K562 (cell line): Measurements from ENCODE around the gene TBC1D1. TPM values are rescaled to one million over a fixed set of nuclear protein-coding genes. Genes with fewer than 3 reads are reported as not detected.

Experiments used
- ATAC-seq: fragments of 200-7000 bp; cut with Tn5 transposase; 3 replicates; pipeline ENCODE4 v1.9.1; 2020; ENCODE audit warnings: moderate library complexity
- BruUV-seq: library from RNA; stranded (reverse); fragments of 400-500 nt; replicated peaks from 2 replicates; lab custom pipeline; 2021; lab: Mats Ljungman, UMichigan
- CTCF ChIA-PET: fragments of 300-600 bp; formaldehyde crosslinking; extraction: SDS; loops from one replicate; lab custom pipeline; 2021; ENCODE audit warnings: low intra/inter-chr PET ratio; lab: Yijun Ruan, JAX
- POLR2A ChIA-PET: fragments of 300-600, 350-650 bp; sonication (Branson Sonifier 250); formaldehyde crosslinking; extraction: SDS; loops from one replicate; lab custom pipeline; 2021; ENCODE audit warnings: antibody characterized with exemption, inconsistent platforms; lab: Yijun Ruan, JAX
- DNase-seq, 4 experiments: peaks; one replicate each; pipeline versions ENCODE4 v3.0.0 to v3.0.0-alpha.2; 2011 to 2018; ENCODE audit warnings: low spot score in 3 of 4, mixed read lengths in 3 of 4; ENCODE audit errors: extremely low read depth in 1 of 4
- FAIRE-seq: peaks from 2 replicates; lab custom pipeline; 2011; peaks lifted over from hg19 to GRCh38; lab: Jason Lieb, UNC
- H2AFZ ChIP-seq: 2 replicates; pipeline ENCODE4 v1.6.0; 2011; ENCODE audit warnings: low read depth, low read length, control low read depth, inconsistent platforms
- H3K27ac ChIP-seq: fragments of 200-600 bp; 3 replicates; pipeline ENCODE4 v1.8.0; 2011; ENCODE audit warnings: low read depth, mild to moderate bottlenecking, control low read depth, inconsistent platforms, low read length, moderate library complexity, mixed read lengths; ENCODE audit errors: extremely low read depth
- H3K27me3 ChIP-seq, 2 experiments: fragments of 300-600 bp in 1 of 2; 2 replicates in 1 of 2; 3 replicates in 1 of 2; pipeline versions ENCODE4 v1.6.0 to v1.8.0; 2011; ENCODE audit warnings: inconsistent platforms in 2 of 2, low read length in 2 of 2, mild to moderate bottlenecking in 1 of 2, mixed read lengths in 1 of 2, moderate library complexity in 1 of 2; ENCODE audit not compliant: control insufficient read depth in 2 of 2, insufficient read depth in 2 of 2
- H3K36me3 ChIP-seq: fragments of 300-600 bp; 3 replicates; pipeline ENCODE4 v1.8.0; 2011; ENCODE audit warnings: mild to moderate bottlenecking, low read length, inconsistent platforms; ENCODE audit not compliant: control insufficient read depth, insufficient read depth
- H3K4me1 ChIP-seq, 2 experiments: fragments of 200-600 bp in 1 of 2; replicated peaks in 1 of 2; 2 replicates in 1 of 2; 3 replicates in 1 of 2; pipeline versions ENCODE4 v1.5.1 to v1.8.0; 2011; ENCODE audit warnings: inconsistent platforms in 2 of 2, low read length in 2 of 2, mild to moderate bottlenecking in 1 of 2, mixed read lengths in 1 of 2, moderate library complexity in 1 of 2; ENCODE audit not compliant: control insufficient read depth in 2 of 2, insufficient read depth in 2 of 2
- H3K4me2 ChIP-seq: 2 replicates; pipeline ENCODE4 v1.6.1; 2011; ENCODE audit warnings: low read length, control low read depth, inconsistent platforms, mixed read lengths; ENCODE audit not compliant: insufficient read depth
- H3K4me3 ChIP-seq: fragments of 200-600 bp; sonication (generic), shearing (Covaris generic); 2 replicates; pipeline ENCODE4 v1.5.1; 2016; ENCODE audit warnings: control low read depth, inconsistent platforms
- H3K79me2 ChIP-seq: fragments of 200-600 bp; 3 replicates; pipeline ENCODE4 v1.8.0; 2011; ENCODE audit warnings: low read length, inconsistent platforms; ENCODE audit not compliant: control insufficient read depth, insufficient read depth
- H3K9ac ChIP-seq, 2 experiments: 2 replicates each; pipeline versions ENCODE4 v1.6.0 to v1.6.1; 2011; ENCODE audit warnings: low read depth in 2 of 2, low read length in 2 of 2, control low read depth in 1 of 2, inconsistent platforms in 1 of 2, mild to moderate bottlenecking in 1 of 2, mixed read lengths in 1 of 2; ENCODE audit not compliant: insufficient read depth in 1 of 2
- H3K9me1 ChIP-seq: one replicate; pipeline ENCODE4 v1.6.0; 2011; ENCODE audit warnings: inconsistent platforms, mild to moderate bottlenecking, low read length, moderate library complexity; ENCODE audit not compliant: control insufficient read depth, insufficient read depth
- H3K9me3 ChIP-seq: replicated peaks from 2 replicates; pipeline ENCODE4 v1.5.1; 2011; ENCODE audit warnings: low read depth, low read length, inconsistent platforms; ENCODE audit not compliant: control insufficient read depth, insufficient read depth
- H4K20me1 ChIP-seq: replicated peaks from 2 replicates; pipeline ENCODE4 v1.6.1; 2011; ENCODE audit warnings: low read length, inconsistent platforms, mixed read lengths; ENCODE audit not compliant: control insufficient read depth, insufficient read depth
- CAMTA2 ChIP-seq: fragments of 250-450 bp; sonication (Bioruptor Pico); conservative IDR thresholded peaks from 2 replicates; pipeline ENCODE4 v1.5.1; 2022
- CHD1 ChIP-seq: fragments of 200-600 bp; sonication (generic); IDR thresholded peaks from one replicate; pipeline ENCODE4 v1.6.1; 2012; ENCODE audit warnings: mild to moderate bottlenecking, moderate library complexity, low read length, inconsistent platforms
- FOXK2 ChIP-seq, 2 experiments: fragments of 450-650 bp; IDR thresholded peaks in 1 of 2; conservative IDR thresholded peaks in 1 of 2; 2 replicates each; pipeline ENCODE4 v1.6.1; 2016; ENCODE audit warnings: low read depth in 2 of 2, mild to moderate bottlenecking in 1 of 2
- RNF2 ChIP-seq: sonication (generic); IDR thresholded peaks from 2 replicates; pipeline ENCODE4 v1.6.1; 2016
- ZBTB43 ChIP-seq: sonication (generic); formaldehyde crosslinking; IDR thresholded peaks from 2 replicates; pipeline ENCODE4 v1.8.0; 2023; ENCODE audit warnings: mild to moderate bottlenecking, missing genetic modification reagents
- ZNF239 ChIP-seq: fragments of 250-450 bp; sonication (Bioruptor Pico); IDR thresholded peaks from 2 replicates; pipeline ENCODE4 v1.4.0; 2020; ENCODE audit warnings: mild to moderate bottlenecking
- ZNF282 ChIP-seq: sonication (generic); formaldehyde crosslinking; IDR thresholded peaks from 2 replicates; pipeline ENCODE4 v1.8.1; 2023; ENCODE audit warnings: missing genetic modification reagents
- ZNF778 ChIP-seq: fragments of 450-650 bp; formaldehyde crosslinking; IDR thresholded peaks from 2 replicates; pipeline ENCODE4 v1.4.0; 2020; ENCODE audit warnings: mild to moderate bottlenecking, moderate library complexity
- WGBS: fragments of 100-300 bp; shearing (Covaris generic); methylation state at CpG from one replicate; pipeline ENCODE4 v1.1.6; 2016; ENCODE audit warnings: low coverage, mixed read lengths; ENCODE audit not compliant: insufficient coverage; ENCODE audit errors: missing lambda C conversion rate; 5-methylcytosine and 5-hydroxymethylcytosine counted together
- in situ Hi-C: fragments of 300-500 bp; cut with MboI; formaldehyde crosslinking; loops from 4 replicates; pipeline ENCODE4 v1.15.0; 2018; ENCODE audit warnings: inconsistent platforms, mixed read lengths
- intact Hi-C: fragments of 100-400 bp; cut with micrococcal nuclease; formaldehyde crosslinking; loops from 2 replicates; pipeline ENCODE4 v1.14.2; 2022
- polyA plus RNA-seq, 8 experiments: library from polyadenylated mRNA; depleted of rRNA in 4 of 8; stranded (reverse) in 5 of 8; unstranded in 3 of 8; fragments of >200 nt; fragmentation: Nextera tagmentation in 2 of 8; fragmentation: Illumina TruSeq in 1 of 8; extraction: Ambion mirVana in 2 of 8; extraction: Trizol in 1 of 8; gene quantifications; 2 replicates each; pipeline versions ENCODE4 v1.2.1 to v1.2.3, GENCODE V29; 2011 to 2014; ENCODE audit warnings: inconsistent platforms in 1 of 8, missing spikeins in 1 of 8
- total RNA-seq, 7 experiments: library from RNA; depleted of rRNA in 6 of 7; stranded (reverse); fragments of >200 nt in 6 of 7; fragmentation: Illumina TruSeq in 2 of 7; extraction: Trizol in 2 of 7; gene quantifications; 2 replicates each; pipeline versions ENCODE4 v1.2.1 to v1.2.3, GENCODE V29; 2011 to 2021; ENCODE audit warnings: low replicate concordance in 1 of 7
- TF ChIP-seq, protein P1 (sequence below): fragments of 200-800 bp; sonication (Bioruptor generic); IDR thresholded peaks from 2 replicates; pipeline ENCODE4 v1.6.1; 2017; ENCODE audit warnings: missing genetic modification characterization, missing compliant biosample characterization
- TF ChIP-seq, protein P2 (sequence below): fragments of 200-800 bp; sonication (Bioruptor generic); IDR thresholded peaks from 2 replicates; pipeline ENCODE4 v1.6.1; 2017; ENCODE audit warnings: missing genetic modification characterization, missing compliant biosample characterization

The TBC1D1 gene
- total and polyA plus RNA-seq, 9 of the 15 experiments (the other 6 are each of a cell fraction or from before 2014, with no cell fraction given), result 0.59 to 14.2 (median 8.8) TPM

DNA sequence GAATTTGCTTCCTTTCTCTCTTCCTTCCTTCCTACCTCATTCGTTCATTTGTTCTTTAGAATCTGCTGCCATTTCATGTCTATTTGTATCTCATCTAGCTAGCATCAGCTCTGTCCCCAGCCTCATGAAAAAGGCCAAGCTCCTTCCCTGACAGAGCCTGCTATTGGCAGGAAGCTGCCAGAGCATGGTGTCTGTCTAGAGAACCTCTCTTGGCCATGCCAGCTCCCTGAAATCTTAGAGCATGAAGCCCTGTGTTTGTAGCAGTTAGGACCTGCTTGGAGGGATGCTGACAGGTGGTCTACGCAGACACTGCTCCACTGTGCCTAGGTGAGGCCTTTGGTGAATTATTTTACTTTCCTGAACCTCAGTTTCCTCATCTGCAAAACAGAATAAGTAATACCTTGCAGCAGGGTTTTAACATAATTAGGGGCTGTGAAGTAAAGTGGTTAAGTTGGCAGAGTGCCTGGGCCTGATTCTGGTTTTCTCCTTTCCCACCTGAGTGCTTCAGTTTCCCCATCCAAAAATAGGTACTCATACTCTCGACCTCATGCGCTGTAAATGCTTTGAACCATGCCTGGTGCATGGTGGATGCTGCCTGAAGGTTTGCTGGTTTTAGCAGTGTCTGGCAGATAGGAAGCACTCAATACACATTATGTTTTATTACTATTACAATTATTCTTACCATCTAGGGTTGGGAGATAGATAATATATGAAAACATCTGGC is 74.0 kb downstream of the TBC1D1 start:
- POLR2A ChIA-PET, result no interaction called here
- peaks cover 14 to 21% of the 10 kb centered on the region in 2 experiments for H3K27me3 ChIP-seq
- H3K9me1 ChIP-seq, result no peaks in the 10 kb centered on the region
- H4K20me1 ChIP-seq, result no peaks in the 10 kb centered on the region
- no peaks in the 10 kb centered on the region for H3K79me2 ChIP-seq
- TF ChIP-seq ZNF778 (CRISPR knock-in tag) (no peak), ZBTB43 (CRISPR knock-in tag) (no peak), FOXK2 (conservative IDR thresholded peaks at IDR 0.05 in 1 of 2, IDR thresholded peaks at IDR 0.05 in 1 of 2; ENCODE audit: low read depth in 2 of 2) (no peak), ZNF282 (CRISPR knock-in tag) (no peak), ZNF239 (CRISPR knock-in tag) (no peak), CHD1 (no peak), RNF2 (no peak), CAMTA2 (no peak)
- TF ChIP-seq, protein P1, sequence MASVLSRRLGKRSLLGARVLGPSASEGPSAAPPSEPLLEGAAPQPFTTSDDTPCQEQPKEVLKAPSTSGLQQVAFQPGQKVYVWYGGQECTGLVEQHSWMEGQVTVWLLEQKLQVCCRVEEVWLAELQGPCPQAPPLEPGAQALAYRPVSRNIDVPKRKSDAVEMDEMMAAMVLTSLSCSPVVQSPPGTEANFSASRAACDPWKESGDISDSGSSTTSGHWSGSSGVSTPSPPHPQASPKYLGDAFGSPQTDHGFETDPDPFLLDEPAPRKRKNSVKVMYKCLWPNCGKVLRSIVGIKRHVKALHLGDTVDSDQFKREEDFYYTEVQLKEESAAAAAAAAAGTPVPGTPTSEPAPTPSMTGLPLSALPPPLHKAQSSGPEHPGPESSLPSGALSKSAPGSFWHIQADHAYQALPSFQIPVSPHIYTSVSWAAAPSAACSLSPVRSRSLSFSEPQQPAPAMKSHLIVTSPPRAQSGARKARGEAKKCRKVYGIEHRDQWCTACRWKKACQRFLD (CRISPR knock-in tag), result no peak
- TF ChIP-seq, protein P2, sequence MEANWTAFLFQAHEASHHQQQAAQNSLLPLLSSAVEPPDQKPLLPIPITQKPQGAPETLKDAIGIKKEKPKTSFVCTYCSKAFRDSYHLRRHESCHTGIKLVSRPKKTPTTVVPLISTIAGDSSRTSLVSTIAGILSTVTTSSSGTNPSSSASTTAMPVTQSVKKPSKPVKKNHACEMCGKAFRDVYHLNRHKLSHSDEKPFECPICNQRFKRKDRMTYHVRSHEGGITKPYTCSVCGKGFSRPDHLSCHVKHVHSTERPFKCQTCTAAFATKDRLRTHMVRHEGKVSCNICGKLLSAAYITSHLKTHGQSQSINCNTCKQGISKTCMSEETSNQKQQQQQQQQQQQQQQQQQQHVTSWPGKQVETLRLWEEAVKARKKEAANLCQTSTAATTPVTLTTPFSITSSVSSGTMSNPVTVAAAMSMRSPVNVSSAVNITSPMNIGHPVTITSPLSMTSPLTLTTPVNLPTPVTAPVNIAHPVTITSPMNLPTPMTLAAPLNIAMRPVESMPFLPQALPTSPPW, result no peak
- DNase-seq (no peak), ATAC-seq (no peak), FAIRE-seq (no peak)
- H3K4me1 ChIP-seq, result no peaks in the 10 kb centered on the region
- no peaks in the 10 kb centered on the region for H3K9me3 ChIP-seq
- no peak overlapping the region for H2AFZ ChIP-seq
- H3K9ac ChIP-seq, result no peak overlapping the region
- no TSS peak for BruUV-seq
- H3K4me3 ChIP-seq, result no peak overlapping the region
- H3K4me2 ChIP-seq, result no peak overlapping the region
- CTCF ChIA-PET, result no interaction called here
- H3K27ac ChIP-seq, result no peak overlapping the region
- WGBS, result 2% methylated on average over 4 of the region's 4 CpGs
- intact Hi-C loops, result no loop called here
- H3K36me3 ChIP-seq, result no peaks in the 10 kb centered on the region
- in situ Hi-C loops, result no loop called here
